Hematopoietic multipotent progenitor cell treated with erythropoietin and hydrocortisone succinate and interleukin-3 and kit ligand, for 6 days (in vitro differentiated cells): ENCODE data around the gene KHNYN.
A peak's percentile ranks its signal among the peaks of the same experiment; 100 is the strongest.

ENCODE experiments used
- DNase-seq: peaks from one replicate; pipeline ENCODE4 v3.0.0-alpha.2; 2015

Gene KHNYN

GRCh38 chr14:24401810-24402702, 27.7 kb upstream of the KHNYN start:
- no peak for DNase-seq

- no peak for DNase-seq
Observed at GRCh38 chr14:24403294-24403998, 26.3 kb upstream of the KHNYN start.

GRCh38 chr14:24404814-24405213, 24.9 kb upstream of the KHNYN start:
- no peak for DNase-seq

GRCh38 chr14:24406416-24406815, 23.3 kb upstream of the KHNYN start:
- DNase-seq, result no peak

GRCh38 chr14:24407608-24408325, 22.0 kb upstream of the KHNYN start:
- DNase-seq, result no peak

- DNase-seq, result no peak
Observed at GRCh38 chr14:24408764-24409163, 21.0 kb upstream of the KHNYN start.

- DNase-seq, result no peak
Observed at GRCh38 chr14:24409192-24409591, 20.6 kb upstream of the KHNYN start.

GRCh38 chr14:24409956-24410355, 19.8 kb upstream of the KHNYN start:
- DNase-seq, result no peak

- DNase-seq, result peak; percentile 87
Observed at GRCh38 chr14:24411443-24412389, 18.0 kb upstream of the KHNYN start.

GRCh38 chr14:24414077-24414476, 15.7 kb upstream of the KHNYN start:
- no peak for DNase-seq

- DNase-seq, result no peak
Observed at GRCh38 chr14:24414732-24415420, 14.9 kb upstream of the KHNYN start.

GRCh38 chr14:24415421-24416253, 14.1 kb upstream of the KHNYN start:
- no peak for DNase-seq

- no peak for DNase-seq
Observed at GRCh38 chr14:24416254-24416931, 13.4 kb upstream of the KHNYN start.

GRCh38 chr14:24416932-24417619, 12.7 kb upstream of the KHNYN start:
- DNase-seq, result no peak

- no peak for DNase-seq
Observed at GRCh38 chr14:24417832-24418491, 11.8 kb upstream of the KHNYN start.

- DNase-seq, result no peak
Observed at GRCh38 chr14:24418492-24418873, 11.3 kb upstream of the KHNYN start.

- peak; percentile 48 for DNase-seq
Observed at GRCh38 chr14:24422261-24422660, 7.5 kb upstream of the KHNYN start.

GRCh38 chr14:24422694-24423601, 6.8 kb upstream of the KHNYN start:
- DNase-seq, result no peak
